Hepatocyte (in vitro differentiated cells): ENCODE results near the gene BID. TPM values are rescaled to one million over a fixed set of nuclear protein-coding genes. Genes with fewer than 3 reads are reported as not detected.

Source experiments
- DNase-seq: peaks from one replicate; pipeline ENCODE4 v3.0.0-alpha.2; 2016; ENCODE audit warnings: low spot score
- H2AFZ ChIP-seq: fragments of 200-600 bp; sonication (generic); 2 replicates; pipeline ENCODE4 v1.6.0; 2016; ENCODE audit warnings: antibody characterized with exemption, mild to moderate bottlenecking
- H3K27ac ChIP-seq: fragments of 200-600 bp; sonication (generic); 2 replicates; pipeline ENCODE4 v1.5.1; 2016; ENCODE audit warnings: mild to moderate bottlenecking
- H3K27me3 ChIP-seq: fragments of 200-600 bp; sonication (generic); 2 replicates; pipeline ENCODE4 v1.6.1; 2016
- H3K36me3 ChIP-seq: fragments of 200-600 bp; sonication (generic); replicated peaks from 2 replicates; pipeline ENCODE4 v1.5.1; 2016; ENCODE audit warnings: low read depth; ENCODE audit not compliant: insufficient read depth
- H3K4me1 ChIP-seq: fragments of 200-600 bp; sonication (generic); 2 replicates; pipeline ENCODE4 v1.5.1; 2016; ENCODE audit warnings: mild to moderate bottlenecking, moderate library complexity; ENCODE audit not compliant: insufficient read depth
- H3K4me2 ChIP-seq: fragments of 200-600 bp; sonication (generic); 2 replicates; pipeline ENCODE4 v1.6.0; 2016
- H3K4me3 ChIP-seq: fragments of 200-600 bp; sonication (generic); 2 replicates; pipeline ENCODE4 v1.5.1; 2016; ENCODE audit warnings: mild to moderate bottlenecking
- H3K79me2 ChIP-seq: fragments of 200-600 bp; sonication (generic); 2 replicates; pipeline ENCODE4 v1.6.0; 2017; ENCODE audit warnings: mild to moderate bottlenecking
- H3K9me2 ChIP-seq: fragments of 200-600 bp; sonication (generic); replicated peaks from 2 replicates; pipeline ENCODE4 v1.6.0; 2017; ENCODE audit warnings: mild to moderate bottlenecking; ENCODE audit not compliant: insufficient read depth
- H3K9me3 ChIP-seq: fragments of 200-600 bp; sonication (generic); 2 replicates; pipeline ENCODE4 v1.5.1; 2016; ENCODE audit warnings: low read depth, mild to moderate bottlenecking
- H4K20me1 ChIP-seq: fragments of 200-600 bp; sonication (generic); 2 replicates; pipeline ENCODE4 v1.6.0; 2016; ENCODE audit warnings: mild to moderate bottlenecking; ENCODE audit not compliant: insufficient read depth, poor library complexity, severe bottlenecking
- EZH2 ChIP-seq: fragments of 200-600 bp; sonication (generic); IDR thresholded peaks from 2 replicates; pipeline ENCODE4 v1.6.1; 2016; ENCODE audit warnings: antibody characterized with exemption, mild to moderate bottlenecking, borderline replicate concordance
- EZH2phosphoT487 ChIP-seq: fragments of 200-600 bp; sonication (generic); IDR thresholded peaks from one replicate; pipeline ENCODE4 v1.6.1; 2018; ENCODE audit warnings: antibody characterized with exemption, mild to moderate bottlenecking, low read depth, moderate library complexity; ENCODE audit not compliant: unreplicated experiment, severe bottlenecking
- WGBS: methylation state at CpG from one replicate; pipeline ENCODE4 v1.1.6; 2016; ENCODE audit warnings: low lambda C conversion rate; ENCODE audit errors: missing lambda C conversion rate; 5-methylcytosine and 5-hydroxymethylcytosine counted together
- polyA plus RNA-seq: library from polyadenylated mRNA; unstranded; fragments of >200 nt; fragmentation: Nextera tagmentation; extraction: Ambion mirVana; gene quantifications from 2 replicates; pipeline ENCODE4 v1.2.1, GENCODE V29; 2016
- total RNA-seq: library from RNA; depleted of rRNA; stranded (reverse); fragments of >200 nt; gene quantifications from 2 replicates; pipeline ENCODE4 v1.2.3, GENCODE V29; 2014
- TF ChIP-seq, protein P1 (sequence below): fragments of 200-600 bp; sonication (generic); IDR thresholded peaks from 2 replicates; pipeline ENCODE4 v1.5.1; 2016; ENCODE audit warnings: antibody characterized with exemption, mild to moderate bottlenecking; ENCODE audit not compliant: poor library complexity

The BID gene
- total and polyA plus RNA-seq, 2 experiments from 2014 or later = 34.5 to 55.5 TPM

DNA sequence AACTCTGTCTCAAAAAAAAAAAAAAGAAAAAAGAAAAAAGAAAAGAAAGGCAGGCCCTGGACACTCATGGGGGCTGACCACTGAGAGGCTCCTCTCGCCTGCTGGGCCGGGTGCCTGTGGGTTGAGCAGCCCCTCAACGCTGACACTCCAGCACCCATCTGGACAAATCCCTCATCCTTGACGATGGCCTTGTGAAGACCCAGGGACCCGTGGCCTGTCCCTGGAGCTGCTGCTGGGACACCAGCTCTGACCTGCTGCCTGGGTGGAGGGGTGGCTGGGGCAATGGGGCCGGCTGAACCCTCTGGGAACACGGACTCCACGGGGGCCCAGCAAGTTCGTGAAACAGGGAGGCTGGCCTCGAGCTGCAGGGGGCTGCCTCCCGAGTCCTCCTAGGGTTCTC, 10.5 kb upstream of the BID start:
- Histone ChIP-seq H3K9me3 (no peaks in the 10 kb centered on the region), H3K79me2 (no peaks in the 10 kb centered on the region), H3K4me3 (no peak overlapping the region), H3K27me3 (no peaks in the 10 kb centered on the region), H4K20me1 (no peaks in the 10 kb centered on the region), H3K4me1 (no peaks in the 10 kb centered on the region), H3K36me3 (no peaks in the 10 kb centered on the region), H3K9me2 (no peaks in the 10 kb centered on the region), H3K27ac (no peak overlapping the region), H2AFZ (no peak overlapping the region), H3K4me2 (no peak overlapping the region)
- DNase-seq = no peak
- 86% methylated on average over 11 of the region's 11 CpGs for WGBS
- TF ChIP-seq, protein P1, sequence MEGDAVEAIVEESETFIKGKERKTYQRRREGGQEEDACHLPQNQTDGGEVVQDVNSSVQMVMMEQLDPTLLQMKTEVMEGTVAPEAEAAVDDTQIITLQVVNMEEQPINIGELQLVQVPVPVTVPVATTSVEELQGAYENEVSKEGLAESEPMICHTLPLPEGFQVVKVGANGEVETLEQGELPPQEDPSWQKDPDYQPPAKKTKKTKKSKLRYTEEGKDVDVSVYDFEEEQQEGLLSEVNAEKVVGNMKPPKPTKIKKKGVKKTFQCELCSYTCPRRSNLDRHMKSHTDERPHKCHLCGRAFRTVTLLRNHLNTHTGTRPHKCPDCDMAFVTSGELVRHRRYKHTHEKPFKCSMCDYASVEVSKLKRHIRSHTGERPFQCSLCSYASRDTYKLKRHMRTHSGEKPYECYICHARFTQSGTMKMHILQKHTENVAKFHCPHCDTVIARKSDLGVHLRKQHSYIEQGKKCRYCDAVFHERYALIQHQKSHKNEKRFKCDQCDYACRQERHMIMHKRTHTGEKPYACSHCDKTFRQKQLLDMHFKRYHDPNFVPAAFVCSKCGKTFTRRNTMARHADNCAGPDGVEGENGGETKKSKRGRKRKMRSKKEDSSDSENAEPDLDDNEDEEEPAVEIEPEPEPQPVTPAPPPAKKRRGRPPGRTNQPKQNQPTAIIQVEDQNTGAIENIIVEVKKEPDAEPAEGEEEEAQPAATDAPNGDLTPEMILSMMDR = no peak
- no peak for TF ChIP-seq EZH2
- no peak for TF ChIP-seq EZH2phosphoT487

DNA sequence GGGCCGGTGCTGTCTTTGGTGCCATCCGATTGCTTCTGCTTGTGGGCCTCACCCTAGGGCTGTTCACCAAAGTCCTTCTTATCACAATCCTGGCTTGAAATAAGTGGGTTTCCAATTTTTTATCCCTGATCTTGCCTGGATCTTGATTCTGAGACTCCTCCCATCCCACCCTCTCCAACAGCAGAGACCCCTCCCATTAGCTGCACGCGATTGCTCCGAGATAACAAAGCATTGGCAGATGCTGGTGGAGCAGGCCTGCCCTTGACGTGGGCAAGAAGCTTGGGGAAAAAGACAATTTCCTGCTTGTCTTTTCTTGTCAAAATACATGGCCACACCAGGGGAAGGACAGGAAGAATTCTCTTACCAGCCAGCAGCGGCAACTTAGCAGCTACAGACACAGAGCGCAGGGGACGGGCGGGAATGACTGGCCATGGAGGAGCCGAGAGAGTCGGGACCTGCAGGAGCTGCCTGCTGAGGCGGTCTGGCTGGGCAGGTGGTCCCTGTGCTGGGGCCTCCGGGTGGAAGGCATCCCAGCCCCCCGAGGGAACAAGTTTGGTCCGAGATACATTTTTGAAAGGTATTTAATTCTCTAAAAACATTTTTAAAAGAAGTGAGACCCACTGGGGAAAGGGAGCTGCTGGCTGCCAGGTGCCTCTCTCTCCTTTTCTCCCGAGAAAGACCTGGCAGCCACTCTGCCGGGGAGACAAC, 9.7 kb upstream of the BID start:
- no peak overlapping the region for H3K4me3 ChIP-seq
- no peaks in the 10 kb centered on the region for H3K27me3 ChIP-seq
- H3K4me1 ChIP-seq = no peaks in the 10 kb centered on the region
- no peak overlapping the region for H2AFZ ChIP-seq
- no peak for TF ChIP-seq EZH2
- TF ChIP-seq, protein P1 = no peak
- no peak for TF ChIP-seq EZH2phosphoT487
- no peak overlapping the region for H3K27ac ChIP-seq
- H3K9me3 ChIP-seq = no peaks in the 10 kb centered on the region
- 85% methylated on average over 17 of the region's 18 CpGs for WGBS
- no peak overlapping the region for H3K4me2 ChIP-seq
- H3K79me2 ChIP-seq = no peaks in the 10 kb centered on the region
- no peaks in the 10 kb centered on the region for H3K36me3 ChIP-seq
- no peaks in the 10 kb centered on the region for H3K9me2 ChIP-seq
- DNase-seq = no peak
- no peaks in the 10 kb centered on the region for H4K20me1 ChIP-seq

DNA sequence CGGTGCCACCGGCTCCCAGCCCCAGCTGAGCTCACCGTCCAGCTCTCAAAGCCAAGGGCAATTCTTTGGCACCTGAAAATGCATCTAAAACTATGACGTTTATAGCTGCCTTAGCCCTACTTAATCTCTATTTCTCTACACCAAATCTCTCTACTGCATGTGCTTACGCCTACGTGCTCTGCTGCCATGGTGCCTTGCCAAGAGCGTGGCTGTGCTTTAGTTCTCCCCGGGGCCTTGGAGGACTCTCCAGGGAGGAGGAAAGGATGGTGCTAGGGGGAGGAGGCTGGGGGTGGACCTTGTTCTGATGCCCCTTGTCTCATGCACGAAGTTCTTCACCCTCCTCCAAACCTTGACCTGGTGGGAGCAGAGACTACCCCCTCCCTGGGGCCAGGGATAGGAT, 9.0 kb upstream of the BID start:
- no peak for DNase-seq
- Histone ChIP-seq H3K27me3 (no peaks in the 10 kb centered on the region), H3K79me2 (no peaks in the 10 kb centered on the region), H3K27ac (no peak overlapping the region), H3K4me3 (no peak overlapping the region), H3K9me3 (no peaks in the 10 kb centered on the region), H4K20me1 (no peaks in the 10 kb centered on the region), H3K36me3 (no peaks in the 10 kb centered on the region), H2AFZ (no peak overlapping the region), H3K4me1 (no peaks in the 10 kb centered on the region), H3K4me2 (no peak overlapping the region), H3K9me2 (no peaks in the 10 kb centered on the region)
- TF ChIP-seq EZH2 (no peak), EZH2phosphoT487 (no peak)
- TF ChIP-seq, protein P1 = no peak
- 90% methylated on average over 9 of the region's 9 CpGs for WGBS
